K562 (cell line): Measurements from ENCODE around the gene FBXO46. TPM values are rescaled to one million over a fixed set of nuclear protein-coding genes. Genes with fewer than 3 reads are reported as not detected.

Experiments
- BCOR ChIP-seq: fragments of 450-650 bp; IDR thresholded peaks from 2 replicates; pipeline ENCODE4 v1.6.1; 2016
- BMI1 ChIP-seq: fragments of 150-350 bp; IDR thresholded peaks from 2 replicates; pipeline ENCODE4 v1.6.1; 2014; ENCODE audit warnings: low read length
- BRD4 ChIP-seq: fragments of 200-600 bp; sonication (generic); IDR thresholded peaks from 2 replicates; pipeline ENCODE4 v1.6.1; 2017; ENCODE audit warnings: inconsistent platforms
- BRD9 ChIP-seq: fragments of 450-650 bp; IDR thresholded peaks from 2 replicates; pipeline ENCODE4 v1.6.1; 2018; ENCODE audit warnings: low read depth; ENCODE audit not compliant: partially characterized antibody
- DMBX1 ChIP-seq: fragments of 250-450 bp; sonication (Bioruptor Pico); IDR thresholded peaks from 2 replicates; pipeline ENCODE4 v1.8.0; 2022; ENCODE audit warnings: inconsistent platforms, mild to moderate bottlenecking, moderate library complexity, borderline replicate concordance
- NR2C1 ChIP-seq, 2 experiments: fragments of 450-650 bp; IDR thresholded peaks; 2 replicates each; pipeline ENCODE4 v1.6.1; 2017; ENCODE audit warnings: mild to moderate bottlenecking in 2 of 2, antibody characterized with exemption in 1 of 2, inconsistent platforms in 1 of 2, missing compliant biosample characterization in 1 of 2, missing genetic modification characterization in 1 of 2
- SAFB ChIP-seq: fragments of 200-400 bp; formaldehyde crosslinking; IDR thresholded peaks from 2 replicates; pipeline ENCODE4 v1.6.1; 2017; ENCODE audit warnings: low read depth, low read length, borderline replicate concordance
- SMARCA4 ChIP-seq: fragments of 450-650 bp; IDR thresholded peaks from 2 replicates; pipeline ENCODE4 v1.6.1; 2016
- SNIP1 ChIP-seq: fragments of 450-650 bp; IDR thresholded peaks from 2 replicates; pipeline ENCODE4 v1.7.1; 2017; ENCODE audit warnings: low read depth, mild to moderate bottlenecking
- TCF7L2 ChIP-seq: fragments of 150-350 bp; IDR thresholded peaks from 2 replicates; pipeline ENCODE4 v1.6.1; 2016; ENCODE audit warnings: low read depth, mild to moderate bottlenecking, low read length, moderate library complexity
- WHSC1 ChIP-seq: IDR thresholded peaks from one replicate; pipeline ENCODE4 v1.6.1; 2012; ENCODE audit warnings: low read length, control low read depth, inconsistent platforms
- ZC3H11A ChIP-seq: IDR thresholded peaks from 2 replicates; pipeline ENCODE4 v1.6.1; 2012; ENCODE audit warnings: low read depth, low read length, improper control_type of control experiment
- ZFP30 ChIP-seq: fragments of 250-450 bp; sonication (Bioruptor Pico); IDR thresholded peaks from 2 replicates; pipeline ENCODE4 v1.8.0; 2022; ENCODE audit warnings: moderate library complexity, mild to moderate bottlenecking, inconsistent platforms, borderline replicate concordance
- polyA plus RNA-seq, 8 experiments: library from polyadenylated mRNA; depleted of rRNA in 4 of 8; stranded (reverse) in 5 of 8; unstranded in 3 of 8; fragments of >200 nt; fragmentation: Nextera tagmentation in 2 of 8; fragmentation: Illumina TruSeq in 1 of 8; extraction: Ambion mirVana in 2 of 8; extraction: Trizol in 1 of 8; gene quantifications; 2 replicates each; pipeline versions ENCODE4 v1.2.1 to v1.2.3, GENCODE V29; 2011 to 2014; ENCODE audit warnings: inconsistent platforms in 1 of 8, missing spikeins in 1 of 8
- total RNA-seq, 7 experiments: library from RNA; depleted of rRNA in 6 of 7; stranded (reverse); fragments of >200 nt in 6 of 7; fragmentation: Illumina TruSeq in 2 of 7; extraction: Trizol in 2 of 7; gene quantifications; 2 replicates each; pipeline versions ENCODE4 v1.2.1 to v1.2.3, GENCODE V29; 2011 to 2021; ENCODE audit warnings: low replicate concordance in 1 of 7
- TF ChIP-seq, protein P1 (sequence below): IDR thresholded peaks from 3 replicates; pipeline ENCODE4 v1.6.1; 2011; ENCODE audit warnings: borderline replicate concordance, mild to moderate bottlenecking, moderate library complexity; ENCODE audit not compliant: insufficient read length; ENCODE audit errors: extremely low read depth
- TF ChIP-seq, protein P2 (sequence below), 2 experiments: fragments of 150-350 bp in 1 of 2; IDR thresholded peaks; 2 replicates each; pipeline ENCODE4 v1.6.1; 2012 to 2016; ENCODE audit warnings: low read depth in 2 of 2, low read length in 2 of 2, mild to moderate bottlenecking in 1 of 2, moderate library complexity in 1 of 2
- TF ChIP-seq, protein P3 (sequence below): fragments of 450-650 bp; IDR thresholded peaks from 2 replicates; pipeline ENCODE4 v1.6.1; 2017; ENCODE audit warnings: antibody characterized with exemption, mild to moderate bottlenecking

The FBXO46 gene
- total and polyA plus RNA-seq, 9 of the 15 experiments (the other 6 are each of a cell fraction or from before 2014, with no cell fraction given), result 1.5 to 36.1 (median 7.3) TPM

DNA sequence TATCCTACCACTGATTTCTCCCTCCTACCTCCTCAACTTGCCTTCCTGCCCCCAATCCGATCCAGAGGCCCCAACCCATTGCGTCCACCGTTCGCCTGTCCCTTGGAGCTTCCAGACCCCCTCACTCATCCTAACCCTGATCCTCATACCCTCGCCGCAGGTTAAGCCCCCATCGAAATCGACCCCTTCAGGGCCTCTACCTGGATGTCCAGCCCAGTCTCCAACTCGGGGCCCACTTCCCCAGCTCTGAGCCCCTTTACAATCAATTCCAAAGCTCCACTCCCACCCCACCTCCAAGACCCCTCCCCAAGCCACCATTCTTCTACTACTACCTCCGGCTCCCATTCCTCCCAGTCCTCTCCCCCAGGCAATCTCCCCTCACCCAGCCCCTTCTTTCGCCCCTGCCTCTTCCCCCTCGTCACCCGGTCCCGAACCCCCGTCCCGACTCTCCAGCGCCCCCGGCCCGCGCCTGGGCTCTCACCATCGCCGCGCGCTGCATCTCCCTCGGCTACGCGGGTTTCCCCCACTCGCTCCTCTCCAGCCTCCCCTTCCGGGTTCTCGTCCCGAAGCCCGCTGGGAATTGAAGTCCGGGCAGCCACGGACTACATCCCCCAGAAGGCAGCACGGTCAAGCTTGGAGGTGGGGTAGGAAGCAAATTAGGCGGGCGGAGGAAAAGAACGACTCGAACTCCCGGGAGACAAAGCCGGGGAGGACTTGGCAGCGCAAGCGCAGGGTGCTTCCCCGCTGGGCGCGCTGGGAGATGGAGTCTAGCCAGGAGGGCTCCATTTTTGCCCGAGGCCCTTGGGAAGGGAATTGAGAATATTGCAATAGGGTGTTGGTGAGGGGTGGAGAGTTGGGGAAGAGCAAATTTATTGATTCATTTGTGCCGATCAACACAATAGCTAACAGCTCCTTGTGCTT lies at the start of gene FBXO46 (continued):
- TF ChIP-seq, protein P1, sequence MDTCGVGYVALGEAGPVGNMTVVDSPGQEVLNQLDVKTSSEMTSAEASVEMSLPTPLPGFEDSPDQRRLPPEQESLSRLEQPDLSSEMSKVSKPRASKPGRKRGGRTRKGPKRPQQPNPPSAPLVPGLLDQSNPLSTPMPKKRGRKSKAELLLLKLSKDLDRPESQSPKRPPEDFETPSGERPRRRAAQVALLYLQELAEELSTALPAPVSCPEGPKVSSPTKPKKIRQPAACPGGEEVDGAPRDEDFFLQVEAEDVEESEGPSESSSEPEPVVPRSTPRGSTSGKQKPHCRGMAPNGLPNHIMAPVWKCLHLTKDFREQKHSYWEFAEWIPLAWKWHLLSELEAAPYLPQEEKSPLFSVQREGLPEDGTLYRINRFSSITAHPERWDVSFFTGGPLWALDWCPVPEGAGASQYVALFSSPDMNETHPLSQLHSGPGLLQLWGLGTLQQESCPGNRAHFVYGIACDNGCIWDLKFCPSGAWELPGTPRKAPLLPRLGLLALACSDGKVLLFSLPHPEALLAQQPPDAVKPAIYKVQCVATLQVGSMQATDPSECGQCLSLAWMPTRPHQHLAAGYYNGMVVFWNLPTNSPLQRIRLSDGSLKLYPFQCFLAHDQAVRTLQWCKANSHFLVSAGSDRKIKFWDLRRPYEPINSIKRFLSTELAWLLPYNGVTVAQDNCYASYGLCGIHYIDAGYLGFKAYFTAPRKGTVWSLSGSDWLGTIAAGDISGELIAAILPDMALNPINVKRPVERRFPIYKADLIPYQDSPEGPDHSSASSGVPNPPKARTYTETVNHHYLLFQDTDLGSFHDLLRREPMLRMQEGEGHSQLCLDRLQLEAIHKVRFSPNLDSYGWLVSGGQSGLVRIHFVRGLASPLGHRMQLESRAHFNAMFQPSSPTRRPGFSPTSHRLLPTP, result no peak
- no peak for TF ChIP-seq ZC3H11A
- no peak for TF ChIP-seq SNIP1
- TF ChIP-seq, protein P2, sequence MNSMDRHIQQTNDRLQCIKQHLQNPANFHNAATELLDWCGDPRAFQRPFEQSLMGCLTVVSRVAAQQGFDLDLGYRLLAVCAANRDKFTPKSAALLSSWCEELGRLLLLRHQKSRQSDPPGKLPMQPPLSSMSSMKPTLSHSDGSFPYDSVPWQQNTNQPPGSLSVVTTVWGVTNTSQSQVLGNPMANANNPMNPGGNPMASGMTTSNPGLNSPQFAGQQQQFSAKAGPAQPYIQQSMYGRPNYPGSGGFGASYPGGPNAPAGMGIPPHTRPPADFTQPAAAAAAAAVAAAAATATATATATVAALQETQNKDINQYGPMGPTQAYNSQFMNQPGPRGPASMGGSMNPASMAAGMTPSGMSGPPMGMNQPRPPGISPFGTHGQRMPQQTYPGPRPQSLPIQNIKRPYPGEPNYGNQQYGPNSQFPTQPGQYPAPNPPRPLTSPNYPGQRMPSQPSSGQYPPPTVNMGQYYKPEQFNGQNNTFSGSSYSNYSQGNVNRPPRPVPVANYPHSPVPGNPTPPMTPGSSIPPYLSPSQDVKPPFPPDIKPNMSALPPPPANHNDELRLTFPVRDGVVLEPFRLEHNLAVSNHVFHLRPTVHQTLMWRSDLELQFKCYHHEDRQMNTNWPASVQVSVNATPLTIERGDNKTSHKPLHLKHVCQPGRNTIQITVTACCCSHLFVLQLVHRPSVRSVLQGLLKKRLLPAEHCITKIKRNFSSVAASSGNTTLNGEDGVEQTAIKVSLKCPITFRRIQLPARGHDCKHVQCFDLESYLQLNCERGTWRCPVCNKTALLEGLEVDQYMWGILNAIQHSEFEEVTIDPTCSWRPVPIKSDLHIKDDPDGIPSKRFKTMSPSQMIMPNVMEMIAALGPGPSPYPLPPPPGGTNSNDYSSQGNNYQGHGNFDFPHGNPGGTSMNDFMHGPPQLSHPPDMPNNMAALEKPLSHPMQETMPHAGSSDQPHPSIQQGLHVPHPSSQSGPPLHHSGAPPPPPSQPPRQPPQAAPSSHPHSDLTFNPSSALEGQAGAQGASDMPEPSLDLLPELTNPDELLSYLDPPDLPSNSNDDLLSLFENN (IDR thresholded peaks at IDR 0.05; ENCODE audit: low read depth in 2 of 2, low read length in 2 of 2), result peak in 1 of 2 experiments; percentile 70; a peak in 2 of 4 replicates
- TF ChIP-seq, protein P3, sequence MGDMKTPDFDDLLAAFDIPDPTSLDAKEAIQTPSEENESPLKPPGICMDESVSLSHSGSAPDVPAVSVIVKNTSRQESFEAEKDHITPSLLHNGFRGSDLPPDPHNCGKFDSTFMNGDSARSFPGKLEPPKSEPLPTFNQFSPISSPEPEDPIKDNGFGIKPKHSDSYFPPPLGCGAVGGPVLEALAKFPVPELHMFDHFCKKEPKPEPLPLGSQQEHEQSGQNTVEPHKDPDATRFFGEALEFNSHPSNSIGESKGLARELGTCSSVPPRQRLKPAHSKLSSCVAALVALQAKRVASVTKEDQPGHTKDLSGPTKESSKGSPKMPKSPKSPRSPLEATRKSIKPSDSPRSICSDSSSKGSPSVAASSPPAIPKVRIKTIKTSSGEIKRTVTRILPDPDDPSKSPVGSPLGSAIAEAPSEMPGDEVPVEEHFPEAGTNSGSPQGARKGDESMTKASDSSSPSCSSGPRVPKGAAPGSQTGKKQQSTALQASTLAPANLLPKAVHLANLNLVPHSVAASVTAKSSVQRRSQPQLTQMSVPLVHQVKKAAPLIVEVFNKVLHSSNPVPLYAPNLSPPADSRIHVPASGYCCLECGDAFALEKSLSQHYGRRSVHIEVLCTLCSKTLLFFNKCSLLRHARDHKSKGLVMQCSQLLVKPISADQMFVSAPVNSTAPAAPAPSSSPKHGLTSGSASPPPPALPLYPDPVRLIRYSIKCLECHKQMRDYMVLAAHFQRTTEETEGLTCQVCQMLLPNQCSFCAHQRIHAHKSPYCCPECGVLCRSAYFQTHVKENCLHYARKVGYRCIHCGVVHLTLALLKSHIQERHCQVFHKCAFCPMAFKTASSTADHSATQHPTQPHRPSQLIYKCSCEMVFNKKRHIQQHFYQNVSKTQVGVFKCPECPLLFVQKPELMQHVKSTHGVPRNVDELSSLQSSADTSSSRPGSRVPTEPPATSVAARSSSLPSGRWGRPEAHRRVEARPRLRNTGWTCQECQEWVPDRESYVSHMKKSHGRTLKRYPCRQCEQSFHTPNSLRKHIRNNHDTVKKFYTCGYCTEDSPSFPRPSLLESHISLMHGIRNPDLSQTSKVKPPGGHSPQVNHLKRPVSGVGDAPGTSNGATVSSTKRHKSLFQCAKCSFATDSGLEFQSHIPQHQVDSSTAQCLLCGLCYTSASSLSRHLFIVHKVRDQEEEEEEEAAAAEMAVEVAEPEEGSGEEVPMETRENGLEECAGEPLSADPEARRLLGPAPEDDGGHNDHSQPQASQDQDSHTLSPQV, result peak; percentile 29; the same call in 1 of the 2 replicates
- TF ChIP-seq SMARCA4, result no peak; the same call in 1 of the 2 replicates
- TF ChIP-seq BMI1, result no peak
- TF ChIP-seq NR2C1 (IDR thresholded peaks at IDR 0.05), result peak; percentile 81
- TF ChIP-seq NR2C1 (tag; IDR thresholded peaks at IDR 0.05), result peak; percentile 92
- 0 out of 2 replicates have a peak, but pooled peaks have one; percentile 22 for TF ChIP-seq BRD4
- TF ChIP-seq TCF7L2, result no peak
- no peak for TF ChIP-seq BCOR
- no peak for TF ChIP-seq DMBX1 (CRISPR knock-in tag)
- TF ChIP-seq ZFP30, result no peak
- no peak for TF ChIP-seq SAFB
- no peak for TF ChIP-seq WHSC1
- TF ChIP-seq BRD9, result peak; percentile 11
